Fibroblast of lung (primary cell): Measurements from ENCODE around the gene PRR36.

ENCODE experiments used
- EZH2 ChIP-seq: IDR thresholded peaks from 2 replicates; pipeline ENCODE4 v1.5.1; 2012; ENCODE audit warnings: low read length, control low read depth, mild to moderate bottlenecking; ENCODE audit errors: missing control alignments
- TF ChIP-seq, protein P1 (sequence below), 2 donors: IDR thresholded peaks in 1 of 2; conservative IDR thresholded peaks in 1 of 2; 1 replicate in 1 of 2; 2 replicates in 1 of 2; pipeline ENCODE4 v1.5.1; 2011 to 2012; ENCODE audit warnings: low read length in 2 of 2, control low read depth in 1 of 2, inconsistent platforms in 1 of 2, low read depth in 1 of 2, mild to moderate bottlenecking in 1 of 2

GRCh38 chr19:7841751-7842660 is 32.2 kb downstream of the PRR36 start:
- TF ChIP-seq, protein P1, sequence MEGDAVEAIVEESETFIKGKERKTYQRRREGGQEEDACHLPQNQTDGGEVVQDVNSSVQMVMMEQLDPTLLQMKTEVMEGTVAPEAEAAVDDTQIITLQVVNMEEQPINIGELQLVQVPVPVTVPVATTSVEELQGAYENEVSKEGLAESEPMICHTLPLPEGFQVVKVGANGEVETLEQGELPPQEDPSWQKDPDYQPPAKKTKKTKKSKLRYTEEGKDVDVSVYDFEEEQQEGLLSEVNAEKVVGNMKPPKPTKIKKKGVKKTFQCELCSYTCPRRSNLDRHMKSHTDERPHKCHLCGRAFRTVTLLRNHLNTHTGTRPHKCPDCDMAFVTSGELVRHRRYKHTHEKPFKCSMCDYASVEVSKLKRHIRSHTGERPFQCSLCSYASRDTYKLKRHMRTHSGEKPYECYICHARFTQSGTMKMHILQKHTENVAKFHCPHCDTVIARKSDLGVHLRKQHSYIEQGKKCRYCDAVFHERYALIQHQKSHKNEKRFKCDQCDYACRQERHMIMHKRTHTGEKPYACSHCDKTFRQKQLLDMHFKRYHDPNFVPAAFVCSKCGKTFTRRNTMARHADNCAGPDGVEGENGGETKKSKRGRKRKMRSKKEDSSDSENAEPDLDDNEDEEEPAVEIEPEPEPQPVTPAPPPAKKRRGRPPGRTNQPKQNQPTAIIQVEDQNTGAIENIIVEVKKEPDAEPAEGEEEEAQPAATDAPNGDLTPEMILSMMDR (conservative IDR thresholded peaks at IDR 0.05 in 1 of 2, IDR thresholded peaks at IDR 0.05 in 1 of 2; ENCODE audit: low read depth in 1 of 2, low read length in 2 of 2), result no peak
- TF ChIP-seq EZH2, result no peak
